GM12875 (cell line): ENCODE results near the gene ITPR1.

Experiments
- H3K4me3 ChIP-seq: one replicate; pipeline ENCODE4 v1.5.1; 2011; ENCODE audit warnings: low read depth, low read length, control low read depth
- TF ChIP-seq, protein P1 (sequence below): IDR thresholded peaks from 2 replicates; pipeline ENCODE4 v1.5.1; 2011; ENCODE audit warnings: low read depth, mild to moderate bottlenecking, control low read depth, inconsistent platforms, low read length, moderate library complexity, borderline replicate concordance; ENCODE audit not compliant: insufficient read depth

ITPR1 gene

DNA sequence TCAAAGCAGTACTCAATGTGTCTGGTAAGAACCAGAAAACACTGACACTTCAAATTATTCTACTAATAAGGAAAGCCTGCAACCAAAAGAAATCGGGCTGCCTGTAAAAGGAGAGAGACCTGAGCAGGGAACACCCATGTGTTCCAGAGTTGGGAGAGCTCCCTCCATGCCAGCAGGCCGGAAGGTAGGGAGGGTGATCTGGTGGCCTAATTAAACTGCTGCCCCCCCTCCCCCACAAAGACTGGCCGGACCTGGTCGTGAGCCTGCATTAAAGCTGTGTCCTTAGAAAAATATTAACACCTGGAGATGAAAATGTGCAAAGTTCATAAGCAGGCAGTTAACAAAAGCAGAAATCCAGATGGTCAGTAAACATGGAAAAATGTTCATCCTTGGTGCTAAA, 315.5 kb downstream of the ITPR1 start:
- TF ChIP-seq, protein P1, sequence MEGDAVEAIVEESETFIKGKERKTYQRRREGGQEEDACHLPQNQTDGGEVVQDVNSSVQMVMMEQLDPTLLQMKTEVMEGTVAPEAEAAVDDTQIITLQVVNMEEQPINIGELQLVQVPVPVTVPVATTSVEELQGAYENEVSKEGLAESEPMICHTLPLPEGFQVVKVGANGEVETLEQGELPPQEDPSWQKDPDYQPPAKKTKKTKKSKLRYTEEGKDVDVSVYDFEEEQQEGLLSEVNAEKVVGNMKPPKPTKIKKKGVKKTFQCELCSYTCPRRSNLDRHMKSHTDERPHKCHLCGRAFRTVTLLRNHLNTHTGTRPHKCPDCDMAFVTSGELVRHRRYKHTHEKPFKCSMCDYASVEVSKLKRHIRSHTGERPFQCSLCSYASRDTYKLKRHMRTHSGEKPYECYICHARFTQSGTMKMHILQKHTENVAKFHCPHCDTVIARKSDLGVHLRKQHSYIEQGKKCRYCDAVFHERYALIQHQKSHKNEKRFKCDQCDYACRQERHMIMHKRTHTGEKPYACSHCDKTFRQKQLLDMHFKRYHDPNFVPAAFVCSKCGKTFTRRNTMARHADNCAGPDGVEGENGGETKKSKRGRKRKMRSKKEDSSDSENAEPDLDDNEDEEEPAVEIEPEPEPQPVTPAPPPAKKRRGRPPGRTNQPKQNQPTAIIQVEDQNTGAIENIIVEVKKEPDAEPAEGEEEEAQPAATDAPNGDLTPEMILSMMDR: no peak
- H3K4me3 ChIP-seq: no peak overlapping the region

DNA sequence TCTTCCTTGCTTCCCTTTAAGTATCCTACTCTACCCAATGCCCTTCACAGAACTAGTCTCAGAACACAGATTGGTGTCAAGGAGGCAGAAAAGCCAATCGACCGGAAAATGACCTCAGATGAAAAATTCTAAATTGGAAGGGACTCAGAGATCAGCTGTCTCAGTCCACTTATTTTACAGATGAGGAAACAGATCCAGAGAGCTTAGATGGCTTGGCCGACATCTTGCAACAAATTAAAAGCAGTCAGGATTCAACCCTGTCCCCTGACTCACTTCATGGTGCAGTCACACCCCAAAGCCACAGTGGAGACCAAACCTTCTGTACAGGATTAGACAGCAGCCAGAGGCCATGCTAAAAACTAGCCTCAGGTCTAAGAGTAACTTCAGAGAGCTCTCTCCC, 316.8 kb downstream of the ITPR1 start:
- H3K4me3 ChIP-seq: no peak overlapping the region

DNA sequence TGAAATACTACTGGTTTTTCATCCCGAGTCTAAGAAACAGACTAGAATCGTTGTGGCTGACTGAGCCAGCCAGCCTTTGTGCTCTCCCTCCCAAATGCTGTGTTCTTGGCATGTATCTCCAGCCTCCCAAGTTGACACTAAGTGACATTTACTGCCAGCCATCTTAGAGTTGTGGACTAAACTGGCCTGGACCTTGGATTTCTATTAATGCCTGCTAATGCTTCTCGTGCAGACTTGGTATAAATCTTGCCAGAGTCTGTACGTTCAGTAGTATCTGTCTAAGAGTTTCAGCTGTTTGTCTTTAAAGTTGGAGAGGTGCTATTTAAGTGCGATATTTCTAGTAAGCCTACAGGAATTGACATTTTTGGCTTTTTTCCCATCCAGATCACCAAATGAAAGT, 319.4 kb downstream of the ITPR1 start:
- TF ChIP-seq, protein P1: no peak
- no peak overlapping the region for H3K4me3 ChIP-seq

More for the DNA sequence above, 316.8 kb downstream of the ITPR1 start:
- TF ChIP-seq, protein P1: no peak

DNA sequence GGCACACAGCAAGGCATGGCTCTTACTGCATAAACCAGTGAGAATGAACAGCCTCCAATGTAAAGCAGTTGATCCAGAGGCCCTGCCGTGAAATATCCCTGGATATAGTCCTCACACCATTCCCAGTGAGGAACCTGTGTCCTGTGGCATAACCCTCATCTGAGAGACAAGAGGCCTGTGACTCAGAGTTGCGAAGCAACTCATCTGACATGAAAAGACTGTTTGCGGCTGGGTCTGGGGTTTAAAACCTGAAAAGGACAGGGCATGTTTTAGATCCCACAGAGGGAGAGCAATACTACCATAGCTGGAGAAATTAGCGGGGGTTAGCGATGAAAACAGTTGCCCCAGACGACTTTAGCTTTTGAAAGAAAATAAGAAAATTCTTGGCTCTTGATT, 320.8 kb downstream of the ITPR1 start:
- no peak overlapping the region for H3K4me3 ChIP-seq
- TF ChIP-seq, protein P1: no peak

DNA sequence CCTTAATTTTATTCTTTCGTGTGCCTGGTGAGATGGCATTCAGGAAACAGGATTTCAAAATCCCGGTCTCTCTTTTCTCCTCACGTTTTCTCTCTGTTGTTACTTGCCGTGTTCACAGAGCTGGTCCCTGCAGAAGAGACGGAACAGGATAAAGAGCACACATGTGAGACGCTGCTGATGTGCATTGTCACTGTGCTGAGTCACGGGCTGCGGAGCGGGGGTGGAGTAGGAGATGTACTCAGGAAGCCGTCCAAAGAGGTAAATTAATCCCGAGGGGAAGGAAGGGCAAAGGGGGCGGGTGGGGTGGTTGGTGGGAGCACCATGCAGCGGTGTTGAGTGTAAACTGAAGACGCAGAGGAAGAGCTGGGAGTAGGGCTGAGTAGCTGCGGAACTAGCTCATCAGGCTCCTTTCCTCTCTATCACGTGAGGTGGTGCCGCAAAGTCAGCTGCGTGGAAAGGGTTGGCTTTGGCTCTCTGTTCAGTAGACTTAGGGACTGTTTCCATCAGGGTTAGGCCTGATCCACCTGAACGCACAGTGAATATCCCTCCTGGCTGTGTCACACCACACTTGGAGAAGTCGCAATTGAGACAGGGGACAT, 321.3 kb downstream of the ITPR1 start:
- H3K4me3 ChIP-seq: no peak overlapping the region
- TF ChIP-seq, protein P1: no peak

DNA sequence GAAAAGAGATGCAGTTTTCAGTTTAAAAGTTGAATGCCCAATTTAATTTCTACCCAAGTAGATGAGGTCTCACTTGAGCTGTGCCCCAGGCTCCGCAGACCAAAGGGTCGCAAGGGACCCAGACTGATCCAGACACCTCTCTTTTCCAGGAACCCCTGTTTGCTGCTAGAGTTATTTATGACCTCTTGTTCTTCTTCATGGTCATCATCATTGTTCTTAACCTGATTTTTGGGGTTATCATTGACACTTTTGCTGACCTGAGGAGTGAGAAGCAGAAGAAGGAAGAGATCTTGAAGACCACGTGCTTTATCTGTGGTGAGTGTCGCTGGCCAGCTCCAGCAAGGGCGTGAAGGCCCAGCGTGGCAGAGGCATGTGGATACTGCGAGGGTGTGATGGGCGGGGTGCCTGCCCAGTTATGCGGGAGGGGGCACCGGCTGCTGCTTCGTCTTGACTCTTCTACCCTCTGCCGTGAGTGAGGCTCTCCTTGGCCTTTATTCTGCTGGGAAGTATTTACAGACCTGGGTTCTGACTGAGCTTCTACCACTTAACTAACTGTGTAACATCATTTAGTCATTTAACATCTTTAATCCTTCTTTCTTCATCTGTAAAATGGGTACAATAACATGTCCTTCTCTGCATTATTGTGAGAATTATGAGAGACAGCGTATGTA, 321.9 kb downstream of the ITPR1 start:
- TF ChIP-seq, protein P1: no peak
- no peak overlapping the region for H3K4me3 ChIP-seq

DNA sequence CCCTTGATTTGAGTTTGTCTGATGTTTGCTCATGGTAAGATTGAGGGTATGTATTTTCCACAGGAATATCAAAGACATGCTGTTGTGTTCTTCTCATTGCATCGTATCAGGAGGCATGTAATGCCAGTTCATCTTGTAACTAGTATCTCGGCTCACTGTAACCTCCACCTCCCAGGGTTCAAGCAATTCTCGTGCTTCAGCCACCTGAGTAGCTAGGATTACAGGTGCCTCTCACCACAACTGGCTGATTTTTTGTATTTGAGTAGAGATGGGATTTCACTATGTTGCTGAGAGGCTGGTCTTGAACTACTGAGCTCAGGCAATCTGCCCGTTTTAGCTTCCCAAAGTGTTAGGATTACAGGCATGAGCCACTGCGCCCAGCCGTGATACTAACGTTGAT, 323.2 kb downstream of the ITPR1 start:
- no peak overlapping the region for H3K4me3 ChIP-seq
- TF ChIP-seq, protein P1: no peak
